AG04449 (cell line): Measurements from ENCODE around the gene NPAS3.

Experiments
- CTCF ChIA-PET: fragments of 350-600 bp; formaldehyde crosslinking; extraction: SDS; loops from one replicate; lab custom pipeline; 2021; ENCODE audit warnings: antibody characterized with exemption; lab: Yijun Ruan, JAX
- POLR2A ChIA-PET: fragments of 400-600, 350-600 bp; formaldehyde crosslinking; extraction: SDS; loops from one replicate; lab custom pipeline; 2020; ENCODE audit warnings: antibody characterized with exemption, inconsistent platforms; lab: Yijun Ruan, JAX
- DNase-seq: peaks from one replicate; pipeline ENCODE4 v3.0.0-alpha.2; 2010; ENCODE audit warnings: low read depth, low spot score
- H3K4me3 ChIP-seq: 2 replicates; pipeline ENCODE4 v1.5.1; 2011; ENCODE audit warnings: low read depth, mild to moderate bottlenecking, control low read depth, low read length
- TF ChIP-seq, protein P1 (sequence below): IDR thresholded peaks from one replicate; pipeline ENCODE4 v1.5.1; 2011; ENCODE audit warnings: mild to moderate bottlenecking, moderate library complexity, low read length, control low read depth, inconsistent platforms; ENCODE audit not compliant: insufficient read depth; ENCODE audit errors: missing control alignments

NPAS3 gene

DNA sequence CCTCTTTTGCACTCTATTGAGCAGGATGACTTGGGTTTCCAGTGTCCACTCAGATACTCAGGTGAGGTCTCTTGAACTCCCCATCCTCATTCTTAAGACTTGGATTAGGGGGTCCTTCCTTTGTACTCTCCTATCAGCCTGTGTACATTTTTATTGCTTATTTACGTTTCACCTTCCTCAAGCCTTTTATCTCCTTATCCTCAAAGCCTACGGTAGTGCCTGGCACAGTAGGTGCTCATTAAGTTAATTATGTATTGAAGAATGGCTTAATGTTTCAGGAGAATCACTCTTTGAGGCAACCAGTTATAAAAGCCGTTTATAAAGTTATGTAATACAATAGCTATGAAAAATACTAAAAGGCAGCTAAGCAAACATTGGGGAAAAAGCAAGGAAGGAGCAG, 315.7 kb downstream of the NPAS3 start:
- ChIA-PET CTCF (no interaction called here), POLR2A (no interaction called here)
- TF ChIP-seq, protein P1, sequence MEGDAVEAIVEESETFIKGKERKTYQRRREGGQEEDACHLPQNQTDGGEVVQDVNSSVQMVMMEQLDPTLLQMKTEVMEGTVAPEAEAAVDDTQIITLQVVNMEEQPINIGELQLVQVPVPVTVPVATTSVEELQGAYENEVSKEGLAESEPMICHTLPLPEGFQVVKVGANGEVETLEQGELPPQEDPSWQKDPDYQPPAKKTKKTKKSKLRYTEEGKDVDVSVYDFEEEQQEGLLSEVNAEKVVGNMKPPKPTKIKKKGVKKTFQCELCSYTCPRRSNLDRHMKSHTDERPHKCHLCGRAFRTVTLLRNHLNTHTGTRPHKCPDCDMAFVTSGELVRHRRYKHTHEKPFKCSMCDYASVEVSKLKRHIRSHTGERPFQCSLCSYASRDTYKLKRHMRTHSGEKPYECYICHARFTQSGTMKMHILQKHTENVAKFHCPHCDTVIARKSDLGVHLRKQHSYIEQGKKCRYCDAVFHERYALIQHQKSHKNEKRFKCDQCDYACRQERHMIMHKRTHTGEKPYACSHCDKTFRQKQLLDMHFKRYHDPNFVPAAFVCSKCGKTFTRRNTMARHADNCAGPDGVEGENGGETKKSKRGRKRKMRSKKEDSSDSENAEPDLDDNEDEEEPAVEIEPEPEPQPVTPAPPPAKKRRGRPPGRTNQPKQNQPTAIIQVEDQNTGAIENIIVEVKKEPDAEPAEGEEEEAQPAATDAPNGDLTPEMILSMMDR = no peak
- H3K4me3 ChIP-seq = no peak overlapping the region
- DNase-seq = no peak

DNA sequence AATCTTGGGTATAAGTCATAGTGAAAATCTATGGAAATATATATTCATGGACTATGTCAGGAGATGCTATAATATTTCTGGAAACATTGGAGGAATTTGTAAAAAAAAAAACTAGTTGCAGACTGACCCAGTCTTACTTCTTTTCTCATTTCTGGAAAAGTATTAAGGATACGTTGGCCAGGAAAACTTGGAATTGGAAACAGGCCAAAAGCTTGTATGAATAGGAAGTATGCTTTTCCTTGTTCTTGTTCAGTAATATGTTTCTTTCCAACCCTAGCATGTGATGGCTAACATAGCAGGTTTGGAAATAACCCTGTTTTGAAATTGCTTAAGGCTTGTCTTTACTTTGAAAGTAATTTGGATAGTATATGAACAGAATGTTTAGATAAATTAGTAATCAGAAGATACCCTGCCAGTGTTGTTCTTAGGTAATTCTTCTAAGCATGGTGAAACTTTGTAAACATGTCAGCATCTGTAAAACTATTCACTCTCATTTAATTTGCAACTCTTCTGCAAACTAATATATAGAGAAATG, 316.2 kb downstream of the NPAS3 start:
- CTCF ChIA-PET = no interaction called here
- no peak for DNase-seq
- TF ChIP-seq, protein P1 = no peak
- no peak overlapping the region for H3K4me3 ChIP-seq
- POLR2A ChIA-PET = no interaction called here

DNA sequence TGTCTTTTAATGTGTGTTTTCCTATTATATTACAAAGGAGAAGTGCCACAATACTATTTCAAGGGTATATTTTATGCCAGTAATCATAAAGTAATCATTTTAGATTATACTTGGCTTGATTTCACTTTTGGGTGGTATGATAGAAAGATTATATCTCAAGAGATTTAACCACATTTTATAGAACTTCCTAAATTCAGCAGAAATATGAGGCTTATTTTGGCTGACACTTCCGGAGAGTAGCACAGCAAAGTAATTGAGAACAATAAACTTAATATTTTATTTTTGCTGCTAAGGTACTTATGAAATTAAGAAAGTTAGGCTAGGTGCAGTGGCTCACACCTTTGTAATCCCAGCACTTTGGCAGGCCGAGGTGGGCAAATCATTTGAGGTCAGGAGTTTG, 319.1 kb downstream of the NPAS3 start:
- DNase-seq = no peak
- TF ChIP-seq, protein P1 = no peak
- no peak overlapping the region for H3K4me3 ChIP-seq
- ChIA-PET POLR2A (no interaction called here), CTCF (no interaction called here)

DNA sequence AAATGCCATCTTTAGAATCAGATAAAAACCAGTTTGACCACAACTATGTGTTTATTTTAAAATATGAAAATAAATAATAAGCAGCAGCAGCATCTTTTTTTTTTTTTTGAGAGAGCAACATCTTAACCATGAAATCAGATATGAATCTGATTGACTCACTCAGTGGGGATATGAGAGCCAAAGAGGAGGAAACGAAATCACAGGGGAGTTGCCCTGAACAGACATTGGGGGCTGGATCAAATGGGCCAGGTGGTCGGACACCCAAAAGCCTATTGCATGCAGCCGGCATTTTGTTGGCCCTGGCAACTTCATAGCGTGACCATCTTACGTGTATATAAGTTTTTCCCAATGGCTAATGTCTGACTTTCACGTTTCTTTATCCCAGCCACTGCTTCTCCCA, 321.1 kb downstream of the NPAS3 start:
- POLR2A ChIA-PET = no interaction called here
- CTCF ChIA-PET = no interaction called here
- TF ChIP-seq, protein P1 = no peak
- no peak for DNase-seq
- no peak overlapping the region for H3K4me3 ChIP-seq

DNA sequence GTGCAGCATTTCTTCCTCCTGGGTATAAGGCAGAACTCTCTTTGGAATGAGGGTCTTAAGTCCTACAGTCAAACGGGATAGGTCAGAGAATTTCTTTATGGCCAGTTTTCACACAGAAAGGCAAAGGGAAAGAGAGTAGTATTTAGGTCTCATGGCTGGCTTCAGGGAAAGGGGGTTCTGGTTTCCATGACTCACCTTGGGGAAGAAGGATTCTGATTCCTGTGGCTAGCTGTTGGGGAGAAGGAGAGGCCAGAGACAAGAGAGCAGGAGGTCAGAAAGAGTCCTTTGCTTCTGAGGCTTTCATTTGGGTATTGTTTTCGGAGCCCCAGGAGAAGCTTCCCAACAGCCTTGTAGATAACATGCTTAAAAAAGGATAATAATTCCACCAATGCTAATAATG, 332.5 kb downstream of the NPAS3 start:
- ChIA-PET POLR2A (no interaction called here), CTCF (no interaction called here)
- TF ChIP-seq, protein P1 = no peak
- H3K4me3 ChIP-seq = no peak overlapping the region
- no peak for DNase-seq

DNA sequence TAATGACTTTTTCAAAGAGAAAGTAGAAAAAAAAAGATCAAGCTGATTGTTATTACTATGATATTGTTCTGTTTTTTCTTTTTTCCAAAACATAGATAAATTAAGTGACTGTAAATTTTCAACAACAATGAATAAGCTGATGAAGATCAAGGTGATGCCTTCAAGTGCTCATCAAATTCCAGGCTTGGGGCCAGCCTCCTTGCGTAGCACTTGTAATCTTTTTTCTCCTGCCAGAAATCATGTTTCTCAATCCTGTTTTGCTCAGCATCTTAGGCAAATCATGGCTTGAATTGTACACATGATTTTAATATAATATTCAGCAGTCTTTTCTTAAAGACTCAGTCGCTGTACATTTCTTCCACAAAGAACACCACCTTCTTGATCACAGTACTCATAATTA, 333.2 kb downstream of the NPAS3 start:
- CTCF ChIA-PET = no interaction called here

More for the DNA sequence above, 333.2 kb downstream of the NPAS3 start:
- TF ChIP-seq, protein P1 = no peak
- no peak for DNase-seq
- no peak overlapping the region for H3K4me3 ChIP-seq
- POLR2A ChIA-PET = no interaction called here
